Measurements from ENCODE around the gene EPAS1. TPM values are rescaled to one million over a fixed set of nuclear protein-coding genes. Genes with fewer than 3 reads are reported as not detected.

The EPAS1 gene
- polyA plus RNA-seq, 4 donors: 49.1 to 64.0 (median 50.3) TPM

DNA sequence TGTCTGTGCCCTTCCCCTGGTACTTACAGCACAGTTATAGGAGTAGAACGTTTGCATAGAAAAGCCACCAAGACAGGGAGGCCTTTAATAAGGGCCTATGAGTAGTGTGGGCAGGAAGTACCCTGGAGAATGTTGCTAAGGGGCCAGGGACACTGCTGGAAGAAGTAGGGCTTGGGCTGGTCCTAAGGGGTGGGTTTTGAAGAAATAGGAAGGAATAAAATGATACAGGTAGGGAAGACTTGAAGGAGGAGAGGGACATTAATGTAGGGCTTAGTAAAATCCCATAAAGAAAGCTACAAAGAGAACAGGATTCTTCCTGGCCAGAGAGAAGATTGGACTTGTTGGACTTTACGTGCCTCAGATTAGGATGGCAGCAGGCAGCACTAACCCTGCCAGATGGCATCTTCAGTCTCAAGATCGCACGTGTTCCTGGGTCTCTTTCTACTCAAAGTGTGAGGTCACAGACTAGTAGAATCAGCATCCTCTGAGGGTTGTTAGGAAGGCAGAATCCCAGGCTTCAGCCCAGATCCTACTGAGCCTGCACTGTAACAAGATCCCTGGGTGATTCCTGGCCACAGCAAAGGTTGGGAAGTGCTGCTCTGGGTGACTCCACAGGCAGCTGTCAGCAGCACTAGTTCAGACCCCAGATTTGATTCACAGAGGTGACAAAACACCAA lies 39.2 kb downstream of the EPAS1 start:
- DNase-seq (ENCODE audit: low read depth in 4 of 4, low spot score in 3 of 4): no peak

GRCh38 chr2:46337208-46337994 lies 40.2 kb downstream of the EPAS1 start:
- no peak for DNase-seq (ENCODE audit: low read depth in 4 of 4, low spot score in 3 of 4)

- DNase-seq (ENCODE audit: low read depth in 4 of 4, low spot score in 3 of 4): no peak
These were observed 41.5 kb downstream of the EPAS1 start for GRCh38 chr2:46338674-46339073.

GRCh38 chr2:46339200-46339599 lies 42.0 kb downstream of the EPAS1 start:
- DNase-seq (ENCODE audit: low read depth in 4 of 4, low spot score in 3 of 4): no peak

DNA sequence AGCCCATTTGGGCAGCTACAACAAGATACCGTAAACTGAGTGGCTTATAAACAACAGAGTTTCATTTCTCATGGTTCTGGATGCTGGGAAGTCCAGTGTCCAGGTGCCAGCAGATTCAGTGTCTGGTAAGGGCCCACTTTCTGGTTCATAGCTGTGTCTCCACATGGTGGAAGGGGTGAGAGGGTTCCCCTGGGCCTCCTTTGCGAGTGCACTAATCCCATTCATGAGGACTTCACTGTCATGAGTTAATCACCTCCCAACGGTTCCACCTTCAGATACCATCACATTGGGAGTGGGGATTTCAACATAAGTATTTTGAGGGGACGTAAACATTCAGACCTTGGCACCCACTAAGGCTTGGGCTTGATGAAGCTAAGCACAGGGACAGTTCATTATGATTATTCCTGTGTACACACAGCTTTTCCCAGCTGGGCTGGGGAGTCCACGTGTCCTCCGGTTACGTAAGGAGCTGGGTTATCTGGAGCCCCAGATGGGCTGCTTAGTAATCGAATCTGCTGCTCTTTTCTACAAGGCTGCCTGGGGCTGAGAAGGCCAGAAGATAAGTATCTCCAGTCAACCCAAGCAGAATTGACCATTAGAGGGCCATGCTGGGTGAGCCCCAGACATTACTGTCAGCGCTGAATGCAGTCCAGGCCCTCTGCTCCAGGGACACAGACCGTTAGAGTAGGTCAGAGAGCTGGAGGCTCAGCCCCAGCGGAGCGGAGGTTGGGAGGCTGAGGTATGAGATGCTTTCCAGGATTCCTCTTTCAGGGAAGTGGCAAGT lies 42.7 kb downstream of the EPAS1 start:
- DNase-seq (ENCODE audit: low read depth in 4 of 4, low spot score in 3 of 4): no peak

GRCh38 chr2:46340740-46341420 lies 43.7 kb downstream of the EPAS1 start:
- no peak for DNase-seq (ENCODE audit: low read depth in 4 of 4, low spot score in 3 of 4)

DNA sequence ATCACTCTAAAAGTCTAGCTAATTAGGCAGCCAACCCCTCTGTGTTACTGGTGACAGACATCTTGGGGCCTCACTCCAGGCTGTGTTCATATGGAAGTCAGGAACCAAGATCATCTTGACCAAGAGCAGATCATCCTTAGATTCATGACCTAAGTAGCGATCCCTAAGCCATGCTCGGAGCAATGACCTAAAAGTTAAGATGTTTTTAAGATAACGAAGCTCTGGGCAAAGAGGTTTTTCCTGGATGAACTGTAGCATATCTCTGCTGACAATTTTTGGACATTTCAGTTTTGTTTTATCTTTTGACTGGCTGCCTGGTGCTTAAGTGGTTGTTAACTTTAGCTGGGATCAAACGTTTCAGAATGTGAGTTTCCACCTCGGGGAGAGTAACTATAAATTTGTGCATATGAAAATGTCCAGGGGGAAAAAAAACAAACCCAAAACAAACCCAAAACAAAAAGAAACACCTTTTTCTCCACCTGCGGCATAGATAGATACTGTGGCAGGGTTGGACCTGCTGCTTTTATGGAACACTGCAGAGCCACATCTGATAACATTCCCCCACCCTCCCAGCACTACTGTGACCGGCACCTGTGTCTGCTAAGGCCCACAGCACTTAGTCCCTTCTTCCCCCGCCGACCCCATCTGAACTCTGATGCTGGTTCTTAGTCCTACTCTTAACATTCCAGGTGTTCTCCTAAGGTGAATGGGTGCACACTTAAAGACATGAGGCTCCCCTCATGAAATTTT lies 45.5 kb downstream of the EPAS1 start:
- DNase-seq (ENCODE audit: low read depth in 4 of 4, low spot score in 3 of 4): no peak

DNA sequence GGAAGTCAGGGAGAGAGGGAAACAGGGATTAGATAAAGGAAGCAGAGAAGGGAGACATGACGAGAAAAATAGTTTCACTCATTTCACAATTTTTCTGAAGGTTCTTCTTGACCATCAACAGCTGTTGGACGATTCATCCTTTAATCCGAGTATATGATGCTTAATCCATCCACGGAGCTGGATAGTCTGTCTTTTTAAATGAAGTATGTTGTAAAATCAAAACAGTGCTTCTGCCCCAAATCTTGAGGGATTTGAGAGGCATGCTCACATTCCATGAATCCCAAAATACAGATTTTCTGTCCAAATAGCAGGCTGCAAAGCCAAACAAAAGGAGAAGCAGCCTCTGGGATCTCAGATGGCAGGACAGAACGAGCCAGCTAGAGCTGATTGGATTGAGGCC lies 47.5 kb downstream of the EPAS1 start:
- no peak for DNase-seq (ENCODE audit: low read depth in 4 of 4, low spot score in 3 of 4)

GRCh38 chr2:46345775-46346174 lies 48.6 kb downstream of the EPAS1 start:
- no peak for DNase-seq (ENCODE audit: low read depth in 4 of 4, low spot score in 3 of 4)

DNA sequence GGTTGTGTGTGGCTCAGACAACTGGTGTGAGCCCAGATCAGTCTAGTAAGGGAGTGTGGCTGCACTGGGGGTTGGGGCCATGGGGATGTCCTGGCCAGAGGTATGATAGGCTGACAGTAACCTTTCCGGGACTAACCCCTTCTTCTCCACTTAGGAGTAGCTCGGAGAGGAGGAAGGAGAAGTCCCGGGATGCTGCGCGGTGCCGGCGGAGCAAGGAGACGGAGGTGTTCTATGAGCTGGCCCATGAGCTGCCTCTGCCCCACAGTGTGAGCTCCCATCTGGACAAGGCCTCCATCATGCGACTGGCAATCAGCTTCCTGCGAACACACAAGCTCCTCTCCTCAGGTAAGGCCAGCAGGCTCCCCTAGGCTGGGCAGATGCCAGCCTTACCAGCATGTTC lies 49.5 kb downstream of the EPAS1 start:
- DNase-seq (ENCODE audit: low read depth in 4 of 4, low spot score in 3 of 4): no peak

GRCh38 chr2:46347648-46348280 lies 50.6 kb downstream of the EPAS1 start:
- no peak for DNase-seq (ENCODE audit: low read depth in 4 of 4, low spot score in 3 of 4)

DNA sequence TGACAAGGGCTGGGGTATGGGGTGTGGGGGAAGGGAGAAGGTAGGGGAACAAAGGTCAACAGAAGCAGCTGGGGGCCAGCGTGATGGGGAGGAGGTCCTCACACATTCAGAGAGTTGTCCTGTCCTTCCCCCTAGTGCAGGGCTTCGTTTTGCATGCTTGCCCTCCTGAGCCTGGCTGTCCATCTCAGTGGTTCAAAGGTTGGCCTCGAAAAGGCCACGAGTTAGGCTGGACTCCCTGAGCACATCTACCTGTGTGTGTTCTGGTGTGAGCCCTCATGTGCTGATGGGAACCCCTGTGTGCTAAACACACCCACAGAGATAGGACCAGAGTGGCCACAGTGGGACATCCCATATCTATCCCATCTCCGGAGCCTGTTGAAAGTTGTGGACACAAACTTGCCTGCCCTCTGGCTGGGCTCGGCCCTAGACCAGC lies 51.9 kb downstream of the EPAS1 start:
- DNase-seq (ENCODE audit: low read depth in 4 of 4, low spot score in 3 of 4): no peak

GRCh38 chr2:46350029-46350689 lies 53.0 kb downstream of the EPAS1 start:
- DNase-seq (ENCODE audit: low read depth in 4 of 4, low spot score in 3 of 4): no peak

DNA sequence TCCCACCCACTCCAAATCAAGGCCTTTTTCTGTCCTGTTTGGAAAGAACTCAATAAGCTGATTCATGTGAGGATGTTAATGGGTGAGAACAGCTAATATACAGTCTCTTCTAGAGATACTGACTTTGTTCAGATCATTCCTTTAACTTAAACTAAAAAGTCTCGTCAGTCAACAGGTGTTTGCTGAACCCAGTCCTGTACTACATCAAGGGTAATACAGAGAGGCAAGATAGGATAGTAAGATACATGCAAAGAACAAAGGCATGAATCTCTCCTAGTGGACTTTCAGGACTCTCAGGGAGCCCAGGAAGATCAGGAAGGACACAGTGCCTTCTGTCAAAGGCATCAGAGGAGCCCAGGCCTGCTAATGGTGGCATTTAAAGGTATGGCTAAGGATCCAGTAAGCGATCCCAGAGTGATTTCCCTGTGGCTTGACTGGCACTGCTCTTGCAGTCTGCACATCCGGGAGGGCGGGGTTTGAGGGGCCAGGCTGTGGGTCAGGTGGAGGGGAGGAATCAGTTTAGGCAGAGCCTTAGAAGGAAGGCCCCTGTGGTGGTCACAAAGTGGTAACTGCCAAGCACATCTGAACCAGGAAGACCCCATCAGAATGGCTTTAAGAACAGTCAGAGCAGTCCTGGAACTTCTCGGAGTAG lies 54.0 kb downstream of the EPAS1 start:
- DNase-seq (ENCODE audit: low read depth in 4 of 4, low spot score in 3 of 4): no peak

DNA sequence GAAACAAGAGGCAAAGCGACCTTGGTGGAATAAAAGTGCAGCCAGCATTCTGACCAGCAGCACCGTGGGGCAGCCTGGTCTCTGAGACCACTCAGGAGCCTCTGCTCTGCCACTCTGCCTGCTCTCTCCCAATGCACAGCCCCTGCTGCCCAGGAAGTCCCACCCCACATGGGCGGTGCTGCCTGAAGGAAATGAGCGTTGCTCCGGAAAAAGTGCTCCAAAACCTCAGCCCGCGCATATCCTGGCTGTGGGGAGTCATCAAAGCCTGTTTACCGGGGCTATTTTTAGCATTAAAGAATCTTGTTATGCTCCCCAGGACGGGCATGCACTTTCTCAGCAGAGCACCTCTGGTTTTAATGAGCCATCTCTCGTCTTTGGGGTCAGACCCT lies 54.5 kb downstream of the EPAS1 start:
- DNase-seq (ENCODE audit: low read depth in 4 of 4, low spot score in 3 of 4): no peak

DNA sequence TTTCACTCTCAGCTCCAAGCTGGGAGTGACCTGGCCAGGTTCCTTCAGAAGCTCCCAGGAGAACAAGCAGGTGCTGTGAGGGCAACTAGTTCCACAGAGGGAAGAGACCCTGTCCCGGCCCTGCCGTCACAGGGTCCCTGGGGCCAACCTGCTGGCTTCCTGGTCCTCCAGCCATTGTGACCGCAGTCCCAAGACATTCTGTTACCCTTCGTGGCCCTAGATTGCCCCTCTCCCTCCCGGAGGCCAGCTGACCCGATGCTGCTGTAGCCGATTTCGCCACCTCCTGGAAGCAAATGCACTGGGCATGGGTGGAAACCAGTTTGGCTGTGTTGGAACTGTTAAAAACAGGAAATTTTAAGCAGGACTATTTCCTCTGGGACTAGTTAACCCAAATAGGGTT lies 55.4 kb downstream of the EPAS1 start:
- DNase-seq (ENCODE audit: low read depth in 4 of 4, low spot score in 3 of 4): no peak

DNA sequence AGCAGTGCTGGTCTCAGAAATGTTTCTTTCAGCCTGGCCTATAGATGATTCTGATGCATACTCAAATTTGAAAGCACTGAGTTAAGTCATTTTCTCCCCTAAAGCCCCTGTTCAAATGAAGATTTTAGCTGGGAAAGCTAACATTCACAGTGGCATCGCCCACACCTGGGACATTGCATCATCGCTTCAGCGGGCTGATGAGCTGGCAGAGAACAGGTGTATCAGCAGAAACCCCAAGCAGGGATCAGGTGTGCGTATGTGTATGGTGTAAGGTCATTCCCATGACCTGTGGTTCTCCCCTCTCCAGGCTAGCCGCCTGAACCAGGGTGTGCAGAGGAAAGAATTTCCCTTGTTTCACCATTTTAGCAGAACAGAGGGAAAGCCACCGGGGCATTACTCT lies 56.3 kb downstream of the EPAS1 start:
- DNase-seq (ENCODE audit: low read depth in 4 of 4, low spot score in 3 of 4): no peak

GRCh38 chr2:46355756-46356155 lies 58.5 kb downstream of the EPAS1 start:
- no peak for DNase-seq (ENCODE audit: low read depth in 4 of 4, low spot score in 3 of 4)

DNA sequence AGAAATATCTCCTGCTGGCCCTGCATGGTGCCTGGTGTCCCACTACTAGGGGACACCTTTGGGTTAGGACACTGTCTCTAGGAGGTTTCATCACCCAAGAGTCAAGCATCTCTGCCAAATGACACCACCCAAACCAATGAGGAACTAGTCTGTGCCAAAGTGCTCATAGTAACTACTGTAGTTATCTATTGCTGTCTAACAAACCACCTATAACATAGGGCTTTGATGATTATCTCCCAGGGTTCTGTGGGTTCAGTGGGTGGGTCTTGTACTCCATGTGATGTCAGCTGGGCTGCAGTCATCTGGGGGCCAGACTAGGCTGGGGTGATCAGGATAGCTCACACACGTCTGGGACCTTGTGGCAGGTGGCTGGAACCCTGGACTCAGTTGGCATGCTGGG lies 59.8 kb downstream of the EPAS1 start:
- DNase-seq (ENCODE audit: low read depth in 4 of 4, low spot score in 3 of 4): no peak

Data from right renal pelvis (tissue), 4 donors.